Nephron progenitor cell (in vitro differentiated cells): Measurements from ENCODE around the gene ZFHX3.
"Not testable (repeated sequence)": the region's sequence is repeated elsewhere in the genome, so short reads cannot be mapped to it uniquely, and the experiment has no call there.

ENCODE experiments used
- DNase-seq: peaks from one replicate; pipeline ENCODE4 v3.0.0; 2021
- H3K27ac Mint-ChIP-seq: 2 replicates; pipeline ENCODE4 v1.8.0; 2021; ENCODE audit warnings: mild to moderate bottlenecking, moderate library complexity, mixed read lengths
- H3K27me3 Mint-ChIP-seq: 2 replicates; pipeline ENCODE4 v1.8.0; 2021; ENCODE audit warnings: mild to moderate bottlenecking, low read depth, mixed read lengths; ENCODE audit not compliant: poor library complexity
- H3K36me3 Mint-ChIP-seq: 2 replicates; pipeline ENCODE4 v1.8.0; 2021; ENCODE audit warnings: low read depth, mixed read lengths
- H3K4me1 Mint-ChIP-seq: 2 replicates; pipeline ENCODE4 v1.8.0; 2021; ENCODE audit warnings: mixed read lengths
- H3K4me3 Mint-ChIP-seq: 2 replicates; pipeline ENCODE4 v1.8.0; 2021; ENCODE audit warnings: mild to moderate bottlenecking, moderate library complexity, mixed read lengths
- H3K9me3 Mint-ChIP-seq: 2 replicates; pipeline ENCODE4 v1.8.0; 2021; ENCODE audit warnings: mild to moderate bottlenecking, moderate library complexity, mixed read lengths
- CTCF ChIP-seq: fragments of 200-600 bp; sonication (generic); IDR thresholded peaks from 2 replicates; pipeline ENCODE4 v1.5.0; 2021; ENCODE audit warnings: antibody characterized with exemption

The ZFHX3 gene

GRCh38 chr16:73010150-73010676, 37.7 kb downstream of the ZFHX3 start:
- Mint-ChIP-seq H3K4me1 (peaks cover 16% of the 10 kb centered on the region), H3K27ac (no peak overlapping the region), H3K4me3 (no peak overlapping the region), H3K36me3 (peaks cover 29% of the 10 kb centered on the region), H3K9me3 (peaks cover 22% of the 10 kb centered on the region), H3K27me3 (peaks cover 2% of the 10 kb centered on the region)
- no peak for DNase-seq
- no peak for TF ChIP-seq CTCF

- Mint-ChIP-seq H3K9me3 (peaks cover 24% of the 10 kb centered on the region), H3K36me3 (peaks cover 32% of the 10 kb centered on the region), H3K4me1 (peaks cover 16% of the 10 kb centered on the region)
- not testable (repeated sequence) for H3K4me3 Mint-ChIP-seq, H3K27ac Mint-ChIP-seq, DNase-seq, H3K27me3 Mint-ChIP-seq
These were observed 38.2 kb downstream of the ZFHX3 start for GRCh38 chr16:73009710-73010109.

- H3K4me3 Mint-ChIP-seq, result no peak overlapping the region
- no peak for DNase-seq
- TF ChIP-seq CTCF, result no peak
- peaks cover 43% of the 10 kb centered on the region for H3K9me3 Mint-ChIP-seq
- no peak overlapping the region for H3K27ac Mint-ChIP-seq
- peaks cover 8% of the 10 kb centered on the region for H3K4me1 Mint-ChIP-seq
- H3K36me3 Mint-ChIP-seq, result peaks cover 43% of the 10 kb centered on the region
- H3K27me3 Mint-ChIP-seq, result peaks cover 3% of the 10 kb centered on the region
These were observed 41.9 kb downstream of the ZFHX3 start for GRCh38 chr16:73006026-73006425.

- peaks cover 49% of the 10 kb centered on the region for H3K9me3 Mint-ChIP-seq
- H3K27ac Mint-ChIP-seq, result no peak overlapping the region
- H3K4me1 Mint-ChIP-seq, result peaks cover 19% of the 10 kb centered on the region
- peaks cover 55% of the 10 kb centered on the region for H3K36me3 Mint-ChIP-seq
- DNase-seq, result no peak
- H3K27me3 Mint-ChIP-seq, result peaks cover 5% of the 10 kb centered on the region
- TF ChIP-seq CTCF, result no peak
- H3K4me3 Mint-ChIP-seq, result no peak overlapping the region
These were observed 45.1 kb downstream of the ZFHX3 start for GRCh38 chr16:73002866-73003265.

- peak overlapping the region; percentile 49 for H3K27ac Mint-ChIP-seq
- peaks cover 36% of the 10 kb centered on the region for H3K4me1 Mint-ChIP-seq
- no peak overlapping the region for H3K4me3 Mint-ChIP-seq
- no peak for TF ChIP-seq CTCF
- peaks cover 33% of the 10 kb centered on the region for H3K9me3 Mint-ChIP-seq
- peaks cover 5% of the 10 kb centered on the region for H3K27me3 Mint-ChIP-seq
- DNase-seq, result no peak
- peaks cover 45% of the 10 kb centered on the region for H3K36me3 Mint-ChIP-seq
These were observed 46.9 kb downstream of the ZFHX3 start for GRCh38 chr16:73000907-73001521.

- Mint-ChIP-seq H3K27ac (peak overlapping the region; percentile 49), H3K9me3 (peaks cover 29% of the 10 kb centered on the region), H3K4me3 (no peak overlapping the region), H3K4me1 (peaks cover 40% of the 10 kb centered on the region), H3K36me3 (peaks cover 40% of the 10 kb centered on the region), H3K27me3 (peaks cover 5% of the 10 kb centered on the region)
- no peak for DNase-seq
- TF ChIP-seq CTCF, result no peak
These were observed 47.7 kb downstream of the ZFHX3 start for GRCh38 chr16:73000020-73000906.
